CD4-positive, alpha-beta T cell (primary cell): ENCODE measurements around the gene TRAK1. TPM values are rescaled to one million over a fixed set of nuclear protein-coding genes. Genes with fewer than 3 reads are reported as not detected.

Experiments
- ATAC-seq: fragments of 200-7000 bp; cut with Tn5 transposase; one replicate; pipeline ENCODE4 v1.10.0; 2022; ENCODE audit warnings: mild to moderate bottlenecking; ENCODE audit not compliant: poor library complexity
- CTCF ChIA-PET: fragments of 350-600 bp; sonication (Branson Sonifier 250); formaldehyde crosslinking; loops from one replicate; lab custom pipeline; 2021; ENCODE audit warnings: antibody characterized with exemption, inconsistent platforms; lab: Charles Lee
- POLR2A ChIA-PET: fragments of 350-600 bp; sonication (Branson Sonifier 250); formaldehyde crosslinking; loops from one replicate; lab custom pipeline; 2021; ENCODE audit warnings: antibody characterized with exemption, inconsistent platforms; lab: Charles Lee
- DNase-seq, 14 experiments: peaks; one replicate each; pipeline ENCODE4 v3.0.0-alpha.2; 2013 to 2020; ENCODE audit warnings: mixed read lengths in 2 of 14
- H3K27ac ChIP-seq, 2 donors: one replicate each; pipeline versions ENCODE4 v1.5.1 to v1.7.0; 2013; ENCODE audit warnings: low read length in 2 of 2, low read depth in 1 of 2, mild to moderate bottlenecking in 1 of 2
- H3K27me3 ChIP-seq, 2 experiments: 1 replicate in 1 of 2; 2 replicates in 1 of 2; pipeline versions ENCODE4 v1.6.1 to v1.7.0; 2013; ENCODE audit warnings: low read length in 2 of 2, control low read depth in 1 of 2, mild to moderate bottlenecking in 1 of 2, moderate library complexity in 1 of 2; ENCODE audit not compliant: insufficient read depth in 2 of 2, control insufficient read depth in 1 of 2
- H3K36me3 ChIP-seq: one replicate; pipeline ENCODE4 v1.6.1; 2013; ENCODE audit warnings: low read length, control low read depth; ENCODE audit not compliant: insufficient read depth
- H3K4me1 ChIP-seq: one replicate; pipeline ENCODE4 v1.6.1; 2013; ENCODE audit warnings: low read length, control low read depth; ENCODE audit not compliant: insufficient read depth
- H3K4me3 ChIP-seq: one replicate; pipeline ENCODE4 v1.5.1; 2013; ENCODE audit warnings: mild to moderate bottlenecking, low read length, moderate library complexity
- H3K9me3 ChIP-seq, 2 experiments: 1 replicate in 1 of 2; 2 replicates in 1 of 2; pipeline versions ENCODE4 v1.6.1 to v1.7.0; 2013; ENCODE audit warnings: low read length in 2 of 2, mild to moderate bottlenecking in 2 of 2, control low read depth in 1 of 2, moderate library complexity in 1 of 2; ENCODE audit not compliant: control insufficient read depth in 1 of 2, insufficient read depth in 1 of 2
- H3K27ac Mint-ChIP-seq: one replicate; pipeline ENCODE4 v1.8.0; 2020; ENCODE audit warnings: mixed read lengths
- H3K27me3 Mint-ChIP-seq: one replicate; pipeline ENCODE4 v1.8.0; 2021; ENCODE audit warnings: mixed read lengths
- H3K36me3 Mint-ChIP-seq: one replicate; pipeline ENCODE4 v1.8.0; 2021; ENCODE audit warnings: low read depth, mixed read lengths
- H3K4me1 Mint-ChIP-seq: one replicate; pipeline ENCODE4 v1.8.0; 2021; ENCODE audit warnings: low read depth, mixed read lengths
- H3K4me3 Mint-ChIP-seq: one replicate; pipeline ENCODE4 v1.8.0; 2020; ENCODE audit warnings: mild to moderate bottlenecking, mixed read lengths
- H3K9me3 Mint-ChIP-seq: one replicate; pipeline ENCODE4 v1.8.0; 2020; ENCODE audit warnings: mixed read lengths
- CTCF ChIP-seq: fragments of 200-600 bp; IDR thresholded peaks from one replicate; pipeline ENCODE4 v1.8.0; 2022; ENCODE audit warnings: antibody characterized with exemption, mild to moderate bottlenecking
- intact Hi-C, 2 experiments: fragments of 100-400 bp; cut with DNase I in 1 of 2; cut with micrococcal nuclease in 1 of 2; formaldehyde crosslinking; loops; one replicate each; pipeline versions ENCODE4 v1.15.1 to v1.9.0; 2023 to 2025; cut with DNase I, micrococcal nuclease
- total RNA-seq, 174 experiments: library from RNA in 2 of 174; stranded (reverse) in 2 of 174; gene quantifications; one replicate each; pipeline ENCODE4 v1.2.3 and lab custom pipeline; 2021 to 2026

Gene TRAK1
- total RNA-seq, 2 experiments from 2014 or later = 16.0 to 16.7 TPM

DNA sequence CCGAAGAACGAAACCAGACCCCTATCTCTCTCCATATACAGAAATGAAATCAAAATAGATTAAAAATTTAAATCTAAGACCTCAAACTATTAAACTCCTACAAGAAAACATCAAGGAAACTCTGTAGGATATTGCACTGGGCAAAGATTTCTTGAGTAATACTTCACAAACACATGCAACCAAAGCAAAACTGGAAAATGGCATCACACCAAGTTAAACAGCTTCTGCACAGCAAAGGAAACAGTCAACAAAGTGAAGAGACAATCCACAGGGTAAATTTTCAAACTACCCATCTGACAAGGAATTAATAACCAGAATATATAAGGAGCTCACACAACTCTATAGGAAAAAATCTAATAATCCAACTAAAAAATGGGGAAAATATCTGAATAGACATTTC is 145.5 kb downstream of the TRAK1 start:
- Histone ChIP-seq H3K27ac (no peak overlapping the region), H3K4me1 (no peaks in the 10 kb centered on the region), H3K27me3 (no peaks in the 10 kb centered on the region), H3K9me3 (peaks cover 0 to 4% of the 10 kb centered on the region in 2 experiments), H3K36me3 (no peaks in the 10 kb centered on the region), H3K4me3 (no peak overlapping the region)
- TF ChIP-seq CTCF = no peak
- intact Hi-C loops = no loop called here
- no peak overlapping the region for H3K27ac Mint-ChIP-seq
- ATAC-seq = no peak
- H3K36me3 Mint-ChIP-seq = no peaks in the 10 kb centered on the region
- no peak overlapping the region for H3K4me3 Mint-ChIP-seq
- ChIA-PET POLR2A (no interaction called here), CTCF (no interaction called here)
- peaks cover 45% of the 10 kb centered on the region for H3K27me3 Mint-ChIP-seq
- DNase-seq = no peak
- no peaks in the 10 kb centered on the region for H3K4me1 Mint-ChIP-seq
- peaks cover 6% of the 10 kb centered on the region for H3K9me3 Mint-ChIP-seq

GRCh38 chr3:42246091-42246490 is 154.9 kb downstream of the TRAK1 start:
- Histone ChIP-seq H3K9me3 (no peaks in the 10 kb centered on the region), H3K27ac (no peak overlapping the region), H3K4me3 (no peak overlapping the region), H3K4me1 (peaks cover 9% of the 10 kb centered on the region), H3K27me3 (peaks cover 2 to 7% of the 10 kb centered on the region in 2 experiments), H3K36me3 (no peaks in the 10 kb centered on the region)
- Mint-ChIP-seq H3K27ac (no peak overlapping the region), H3K9me3 (no peaks in the 10 kb centered on the region), H3K4me1 (peaks cover 8% of the 10 kb centered on the region), H3K4me3 (no peak overlapping the region), H3K36me3 (no peaks in the 10 kb centered on the region), H3K27me3 (peaks cover 8% of the 10 kb centered on the region)
- CTCF ChIA-PET = interaction anchor here (1.8 kb wide), 1 partner anchor 197 kb away, joined by 8 read pairs; no protein-coding TSS in a partner anchor
- DNase-seq (no peak), ATAC-seq (no peak)
- TF ChIP-seq CTCF = no peak
- intact Hi-C loops = loop anchor here (2.0 to 5.0 kb wide), 3 partner anchors 291 to 506 kb away; no protein-coding TSS in a partner anchor
- POLR2A ChIA-PET = interaction anchor here (0.6 to 1.0 kb wide), 2 partner anchors 122 to 312 kb away, joined by 3 read pairs; no protein-coding TSS in a partner anchor

DNA sequence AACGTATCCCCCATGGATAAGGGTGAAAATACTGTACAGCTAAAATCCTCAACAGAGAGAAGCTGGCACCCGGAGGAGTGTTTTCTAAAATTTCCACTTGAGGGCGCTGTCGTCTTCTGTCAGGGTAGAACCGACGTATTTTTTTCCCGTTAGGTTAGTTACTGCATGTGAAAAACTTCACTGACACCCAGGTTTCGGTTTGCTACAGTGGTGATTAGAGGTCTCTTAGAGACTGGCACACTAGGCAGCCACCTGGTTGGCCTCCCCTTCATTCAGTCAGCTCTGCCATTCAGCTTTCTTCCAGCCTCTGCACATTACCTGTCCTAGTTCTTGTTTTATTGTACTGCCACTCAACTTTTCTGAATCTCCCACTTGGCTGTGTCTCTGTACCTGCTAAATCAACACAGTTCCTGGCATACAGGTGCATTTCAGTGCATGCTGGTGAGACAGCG is 156.4 kb downstream of the TRAK1 start:
- H3K4me3 Mint-ChIP-seq = peak overlapping the region; percentile 0
- ATAC-seq (peak; percentile 79), DNase-seq (peak; percentile 49 to 79 (median 58))
- peaks cover 8% of the 10 kb centered on the region for H3K4me1 Mint-ChIP-seq
- H3K27ac Mint-ChIP-seq = no peak overlapping the region
- H3K9me3 Mint-ChIP-seq = no peaks in the 10 kb centered on the region
- peaks cover 2 to 7% of the 10 kb centered on the region in 2 experiments for H3K27me3 ChIP-seq
- H3K27ac ChIP-seq = no peak overlapping the region
- intact Hi-C loops = loop anchor here (1.0 to 5.0 kb wide), 7 partner anchors 196 to 505 kb away; no protein-coding TSS in a partner anchor
- no peaks in the 10 kb centered on the region for H3K9me3 ChIP-seq
- no peak overlapping the region for H3K4me3 ChIP-seq
- POLR2A ChIA-PET = interaction anchor here (1.0 to 2.5 kb wide), 3 partner anchors 9 to 196 kb away, joined by 3 to 13 read pairs (median 4); no protein-coding TSS in a partner anchor
- TF ChIP-seq CTCF = peak; percentile 80
- no peaks in the 10 kb centered on the region for H3K36me3 Mint-ChIP-seq
- CTCF ChIA-PET = interaction anchor here (0.7 to 1.8 kb wide), 4 partner anchors 12 to 196 kb away, joined by 3 to 8 read pairs (median 4); no protein-coding TSS in a partner anchor
- no peaks in the 10 kb centered on the region for H3K36me3 ChIP-seq
- peaks cover 12% of the 10 kb centered on the region for H3K27me3 Mint-ChIP-seq
- peaks cover 9% of the 10 kb centered on the region for H3K4me1 ChIP-seq
